Transverse colon (tissue), 4 donors: Measurements from ENCODE around the gene RBM10. TPM values are rescaled to one million over a fixed set of nuclear protein-coding genes. Genes with fewer than 3 reads are reported as not detected.

Experiments
- DNase-seq: peaks from one replicate; pipeline ENCODE4 v3.0.0-alpha.2; 2019
- H3K27ac ChIP-seq, 4 donors: fragments of 200-600 bp; sonication (generic); 2 replicates each; pipeline ENCODE4 v1.5.1; 2016 to 2018; ENCODE audit warnings: inconsistent platforms in 4 of 4
- H3K27me3 ChIP-seq: fragments of 200-600 bp; sonication (generic); 2 replicates; pipeline ENCODE4 v1.5.1; 2017; ENCODE audit warnings: inconsistent platforms
- H3K36me3 ChIP-seq, 4 donors: fragments of 200-600 bp; sonication (generic); 2 replicates each; pipeline ENCODE4 v1.5.1; 2017 to 2019; ENCODE audit warnings: inconsistent platforms in 4 of 4
- H3K4me1 ChIP-seq, 4 donors: fragments of 200-600 bp; sonication (generic); 2 replicates each; pipeline ENCODE4 v1.5.1; 2017 to 2020; ENCODE audit warnings: inconsistent platforms in 4 of 4
- H3K4me3 ChIP-seq, 4 donors: fragments of 200-600 bp; sonication (generic); 1 replicate in 1 of 4; 2 replicates in 3 of 4; pipeline versions ENCODE4 v1.5.1 to v1.6.1; 2017 to 2019; ENCODE audit warnings: inconsistent platforms in 4 of 4
- H3K9me3 ChIP-seq, 2 donors: fragments of 200-600 bp; sonication (generic); 2 replicates each; pipeline ENCODE4 v1.5.1; 2017 to 2019; ENCODE audit warnings: inconsistent platforms in 2 of 2
- CTCF ChIP-seq, 5 experiments: fragments of 200-600 bp in 3 of 5; fragments of 450-650 bp in 2 of 5; sonication (generic) in 3 of 5; IDR thresholded peaks; 1 replicate in 2 of 5; 2 replicates in 3 of 5; pipeline ENCODE4 v1.5.1; 2016 to 2017; ENCODE audit warnings: antibody characterized with exemption in 5 of 5, inconsistent platforms in 3 of 5, mild to moderate bottlenecking in 2 of 5, moderate library complexity in 1 of 5
- EP300 ChIP-seq: sonication (generic); formaldehyde crosslinking; IDR thresholded peaks from one replicate; pipeline ENCODE4 v1.6.1; 2017; ENCODE audit warnings: antibody characterized with exemption, low read depth
- POLR2A ChIP-seq: fragments of 450-650 bp; IDR thresholded peaks from one replicate; pipeline ENCODE4 v1.6.1; 2016; ENCODE audit warnings: antibody characterized with exemption, mild to moderate bottlenecking, moderate library complexity
- POLR2AphosphoS5 ChIP-seq, 3 donors: sonication (generic); formaldehyde crosslinking; IDR thresholded peaks; one replicate each; pipeline ENCODE4 v1.6.1; 2016; ENCODE audit warnings: antibody characterized with exemption in 3 of 3
- WGBS, 2 donors: methylation state at CpG; one replicate each; pipeline ENCODE4 v1.1.5; 2018; ENCODE audit warnings: low coverage in 1 of 2; 5-methylcytosine and 5-hydroxymethylcytosine counted together
- in situ Hi-C, 4 donors: fragments of 200-750 bp; cut with MboI; loops; one replicate each; pipeline versions ENCODE4 v1.15.0 to v1.15.1; 2017; ENCODE audit warnings: low sequenced_read_pairs in 3 of 4, low pct_ligation_motif_present in 1 of 4, low pct_unique_long_range_greater_than_20kb in 1 of 4
- intact Hi-C: fragments of 100-400 bp; cut with DNase I; formaldehyde crosslinking; loops from one replicate; pipeline ENCODE4 v1.15.1; 2023; ENCODE audit warnings: low total_unique reads
- total RNA-seq, 4 donors: library from RNA; depleted of rRNA; stranded (reverse); fragments of >200 nt; gene quantifications; one replicate each; pipeline ENCODE4 v1.1.0, GENCODE V29; 2016

The RBM10 gene
- total RNA-seq, 4 donors from 2014 or later: 28.6 to 70.8 (median 31.5) TPM

GRCh38 chrX:47172971-47173792 is 28.2 kb downstream of the RBM10 start:
- H3K27me3 ChIP-seq: no peaks in the 10 kb centered on the region
- TF ChIP-seq CTCF (IDR thresholded peaks at IDR 0.05) (no peak), POLR2A (no peak), EP300 (no peak), POLR2AphosphoS5 (IDR thresholded peaks at IDR 0.05) (no peak)
- in situ Hi-C loops (no loop called here), intact Hi-C loops (no loop called here)
- H3K4me3 ChIP-seq: no peak overlapping the region
- no peaks in the 10 kb centered on the region for H3K9me3 ChIP-seq
- no peak overlapping the region for H3K27ac ChIP-seq
- no peaks in the 10 kb centered on the region for H3K4me1 ChIP-seq
- no peak for DNase-seq
- 81% methylated on average over 18 of the region's 18 CpGs; no CpG with 5 or more reads in 1 of the 2 donors for WGBS, 2 donors
- H3K36me3 ChIP-seq: no peaks in the 10 kb centered on the region

- Histone ChIP-seq H3K9me3 (no peaks in the 10 kb centered on the region), H3K4me1 (no peaks in the 10 kb centered on the region), H3K27me3 (no peaks in the 10 kb centered on the region), H3K36me3 (no peaks in the 10 kb centered on the region), H3K27ac (no peak overlapping the region), H3K4me3 (no peak overlapping the region)
- TF ChIP-seq POLR2A (no peak), CTCF (IDR thresholded peaks at IDR 0.05) (no peak), EP300 (no peak), POLR2AphosphoS5 (IDR thresholded peaks at IDR 0.05) (no peak)
- intact Hi-C loops: no loop called here
- in situ Hi-C loops: no loop called here
- DNase-seq: no peak
- 85 to 88% methylated on average over 3 to 12 of the region's 12 CpGs for WGBS, 2 donors
These were observed 29.4 kb downstream of the RBM10 start for GRCh38 chrX:47174376-47174775.

GRCh38 chrX:47174846-47175587 is 30.0 kb downstream of the RBM10 start:
- no peak overlapping the region for H3K27ac ChIP-seq
- 80 to 85% methylated on average over 1 to 23 of the region's 23 CpGs for WGBS, 2 donors
- in situ Hi-C loops: loop anchor here in 3 of 4 donors (25.0 kb wide), 2 partner anchors 212 to 337 kb away; no protein-coding TSS in a partner anchor
- H3K9me3 ChIP-seq: no peaks in the 10 kb centered on the region
- H3K4me3 ChIP-seq: no peak overlapping the region
- intact Hi-C loops: no loop called here
- no peaks in the 10 kb centered on the region for H3K36me3 ChIP-seq
- H3K27me3 ChIP-seq: no peaks in the 10 kb centered on the region
- no peaks in the 10 kb centered on the region for H3K4me1 ChIP-seq
- TF ChIP-seq EP300 (no peak), POLR2AphosphoS5 (IDR thresholded peaks at IDR 0.05) (no peak), CTCF (IDR thresholded peaks at IDR 0.05) (no peak), POLR2A (no peak)
- DNase-seq: no peak

GRCh38 chrX:47175588-47175980 is 30.6 kb downstream of the RBM10 start:
- intact Hi-C loops: no loop called here
- TF ChIP-seq EP300 (no peak), POLR2AphosphoS5 (IDR thresholded peaks at IDR 0.05) (no peak), POLR2A (no peak), CTCF (IDR thresholded peaks at IDR 0.05) (no peak)
- no peaks in the 10 kb centered on the region for H3K27me3 ChIP-seq

More at GRCh38 chrX:47175588-47175980, 30.6 kb downstream of the RBM10 start:
- Histone ChIP-seq H3K9me3 (no peaks in the 10 kb centered on the region), H3K4me1 (no peaks in the 10 kb centered on the region), H3K4me3 (no peak overlapping the region), H3K36me3 (no peaks in the 10 kb centered on the region), H3K27ac (no peak overlapping the region)
- 89% methylated on average over 11 of the region's 12 CpGs; no CpG with 5 or more reads in 1 of the 2 donors for WGBS, 2 donors
- in situ Hi-C loops: loop anchor here in 3 of 4 donors (25.0 kb wide), 2 partner anchors 212 to 337 kb away; no protein-coding TSS in a partner anchor
- no peak for DNase-seq
